Ishikawa (cell line): ENCODE measurements around the gene TMC7.

Experiments used
- CEBPB ChIP-seq: IDR thresholded peaks from 2 replicates; pipeline ENCODE4 v1.6.1; 2012
- CREB1 ChIP-seq: IDR thresholded peaks from 2 replicates; pipeline ENCODE4 v1.6.1; 2012; ENCODE audit warnings: low read depth
- EGR1 ChIP-seq: IDR thresholded peaks from 2 replicates; pipeline ENCODE4 v1.6.1; 2012
- EP300 ChIP-seq: IDR thresholded peaks from 2 replicates; pipeline ENCODE4 v1.6.1; 2012; ENCODE audit warnings: borderline replicate concordance
- FOXM1 ChIP-seq: IDR thresholded peaks from 2 replicates; pipeline ENCODE4 v1.6.1; 2012; ENCODE audit warnings: low read depth, borderline replicate concordance
- MAX ChIP-seq: IDR thresholded peaks from 2 replicates; pipeline ENCODE4 v1.6.1; 2012
- NFIC ChIP-seq: IDR thresholded peaks from 2 replicates; pipeline ENCODE4 v1.6.1; 2012
- RAD21 ChIP-seq: IDR thresholded peaks from 2 replicates; pipeline ENCODE4 v1.6.1; 2012; ENCODE audit warnings: low read depth
- REST ChIP-seq: IDR thresholded peaks from 2 replicates; pipeline ENCODE4 v1.6.1; 2012; ENCODE audit warnings: low read depth, mild to moderate bottlenecking
- TAF1 ChIP-seq: IDR thresholded peaks from 2 replicates; pipeline ENCODE4 v1.6.1; 2012; ENCODE audit warnings: low read depth, mild to moderate bottlenecking
- TCF12 ChIP-seq: IDR thresholded peaks from 2 replicates; pipeline ENCODE4 v1.6.1; 2012; ENCODE audit warnings: low read depth
- TEAD4 ChIP-seq: IDR thresholded peaks from 2 replicates; pipeline ENCODE4 v1.6.1; 2012
- YY1 ChIP-seq: IDR thresholded peaks from 2 replicates; pipeline ENCODE4 v1.6.1; 2012; ENCODE audit warnings: low read depth
- ZBTB7A ChIP-seq: IDR thresholded peaks from 2 replicates; pipeline ENCODE4 v1.6.1; 2012; ENCODE audit warnings: low read depth
- TF ChIP-seq, protein P1 (sequence below): IDR thresholded peaks from 2 replicates; pipeline ENCODE4 v1.6.1; 2012

TMC7 gene

DNA sequence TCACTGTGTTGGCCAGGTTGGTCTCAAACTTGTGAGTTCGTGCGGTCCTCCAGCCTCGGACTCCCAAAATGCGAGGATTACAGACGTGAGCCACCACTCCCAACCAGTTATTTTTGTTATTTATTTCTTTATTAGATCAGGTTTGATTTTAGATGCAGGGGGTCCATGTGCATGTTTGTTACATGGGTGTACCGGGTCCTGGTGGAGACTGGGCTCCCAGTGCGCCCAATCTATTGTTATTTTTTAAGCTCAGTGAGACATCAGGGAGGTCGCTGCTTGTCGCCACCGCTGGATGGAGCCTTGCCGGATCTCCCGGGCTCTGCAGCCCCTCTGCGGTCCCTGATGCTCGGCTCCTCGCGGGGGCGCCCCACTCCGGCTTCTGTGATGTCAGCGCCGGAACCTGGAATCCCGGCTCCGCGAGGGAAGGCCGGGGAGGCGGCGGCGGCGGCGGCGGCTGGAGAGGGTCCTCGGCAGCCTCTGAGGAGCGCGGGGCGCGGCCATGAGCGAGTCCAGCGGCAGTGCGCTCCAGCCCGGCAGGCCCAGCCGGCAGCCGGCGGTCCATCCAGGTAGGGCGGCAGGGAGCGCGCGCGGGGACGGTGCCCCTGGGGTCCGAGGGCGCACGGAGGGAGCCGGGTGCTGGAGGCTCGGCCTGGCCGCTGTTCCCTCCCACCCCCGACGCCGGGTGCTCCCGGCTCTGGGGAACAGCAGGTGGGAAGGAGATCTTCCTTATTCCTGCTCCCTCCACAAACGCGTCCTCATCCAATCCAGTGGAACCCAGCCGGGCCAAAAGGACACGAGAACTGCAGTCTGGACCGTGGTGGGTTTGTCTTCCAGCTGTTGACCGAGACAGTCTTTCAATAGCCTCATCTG lies at the start of gene TMC7:
Gene TMC7 (plus strand): TSS at position 370 of the 870 bp plus-strand sequence. CDS start 130 bp downstream, at position 500.
- TF ChIP-seq, protein P1, sequence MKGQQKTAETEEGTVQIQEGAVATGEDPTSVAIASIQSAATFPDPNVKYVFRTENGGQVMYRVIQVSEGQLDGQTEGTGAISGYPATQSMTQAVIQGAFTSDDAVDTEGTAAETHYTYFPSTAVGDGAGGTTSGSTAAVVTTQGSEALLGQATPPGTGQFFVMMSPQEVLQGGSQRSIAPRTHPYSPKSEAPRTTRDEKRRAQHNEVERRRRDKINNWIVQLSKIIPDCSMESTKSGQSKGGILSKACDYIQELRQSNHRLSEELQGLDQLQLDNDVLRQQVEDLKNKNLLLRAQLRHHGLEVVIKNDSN, result no peak
- TF ChIP-seq FOXM1, result 0 out of 2 replicates have a peak, but pooled peaks have one; percentile 36
- 0 out of 2 replicates have a peak, but pooled peaks have one; percentile 34 for TF ChIP-seq YY1
- TF ChIP-seq MAX, result peak; percentile 31
- no peak for TF ChIP-seq CEBPB
- TF ChIP-seq RAD21, result peak; percentile 78
- TF ChIP-seq TEAD4, result peak; percentile 35; the same call in 1 of the 2 replicates
- TF ChIP-seq REST, result no peak
- TF ChIP-seq EP300, result peak; percentile 23; the same call in 1 of the 2 replicates
- TF ChIP-seq CREB1, result no peak
- TF ChIP-seq NFIC, result no peak
- 0 out of 2 replicates have a peak, but pooled peaks have one; percentile 28 for TF ChIP-seq TCF12
- TF ChIP-seq ZBTB7A, result no peak; the same call in 1 of the 2 replicates
- no peak for TF ChIP-seq EGR1
- TF ChIP-seq TAF1, result no peak

DNA sequence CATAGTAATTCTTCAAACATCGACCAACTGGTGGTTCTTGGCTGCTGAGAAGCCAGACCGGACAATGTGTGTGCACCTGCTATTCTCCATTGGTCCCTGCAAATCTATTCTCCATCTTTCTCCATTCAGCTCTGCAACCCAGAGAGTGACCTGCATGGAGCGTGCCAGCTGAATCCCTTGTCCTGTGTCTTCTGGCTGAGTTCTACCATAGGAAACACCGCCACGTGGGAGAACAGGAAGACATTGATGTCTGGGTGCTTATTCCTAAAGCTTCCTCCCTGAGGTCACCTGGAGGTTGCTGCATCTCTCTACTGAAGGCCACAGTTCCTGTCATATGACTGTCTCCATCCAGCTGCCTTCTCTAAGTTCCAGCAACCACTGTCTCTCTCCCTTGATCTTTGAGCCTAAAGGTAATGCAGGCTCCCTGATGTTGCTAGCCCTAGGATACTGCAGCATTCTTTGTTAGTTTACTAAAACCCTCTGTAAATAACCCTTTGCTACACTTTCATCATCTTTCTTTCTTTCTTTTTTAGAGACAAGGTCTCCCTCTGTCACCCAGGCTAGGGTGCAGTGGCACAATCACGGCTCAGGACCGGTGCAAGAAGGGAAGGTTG lies 46.9 kb upstream of the TMC7 start:
- TF ChIP-seq EP300, result no peak
- no peak for TF ChIP-seq TCF12
- no peak for TF ChIP-seq NFIC
- no peak for TF ChIP-seq TEAD4
- no peak for TF ChIP-seq RAD21
- TF ChIP-seq REST, result no peak
- TF ChIP-seq TAF1, result no peak
- TF ChIP-seq, protein P1, result no peak
- TF ChIP-seq EGR1, result no peak
- TF ChIP-seq YY1, result no peak
- TF ChIP-seq ZBTB7A, result no peak
- TF ChIP-seq MAX, result no peak
- TF ChIP-seq FOXM1, result no peak
- TF ChIP-seq CREB1, result no peak
- TF ChIP-seq CEBPB, result no peak

- TF ChIP-seq MAX, result no peak
- TF ChIP-seq FOXM1, result no peak
- no peak for TF ChIP-seq TEAD4
- no peak for TF ChIP-seq ZBTB7A
- no peak for TF ChIP-seq YY1
- no peak for TF ChIP-seq CEBPB
- no peak for TF ChIP-seq TCF12
- TF ChIP-seq EP300, result no peak
Observed at GRCh38 chr16:18937390-18937789, 46.3 kb upstream of the TMC7 start.

GRCh38 chr16:18938986-18939385 lies 44.7 kb upstream of the TMC7 start:
- TF ChIP-seq CEBPB (no peak), YY1 (no peak)

- TF ChIP-seq CREB1 (no peak), EGR1 (no peak), NFIC (no peak), MAX (no peak), CEBPB (no peak), TEAD4 (no peak), TAF1 (no peak), ZBTB7A (no peak), FOXM1 (no peak), EP300 (no peak), TCF12 (no peak), RAD21 (no peak), YY1 (no peak), REST (no peak)
- TF ChIP-seq, protein P1, result no peak
Observed at GRCh38 chr16:18941471-18941870, 42.3 kb upstream of the TMC7 start.
